RWPE2 (cell line): ENCODE results near the gene ZBTB7C.
A peak's percentile ranks its signal among the peaks of the same experiment; 100 is the strongest.

Experiments used
- ATAC-seq: fragments of 200-7000 bp; cut with Tn5 transposase; 3 replicates; pipeline ENCODE4 v1.9.1; 2021; ENCODE audit warnings: low read depth
- DNase-seq: peaks from one replicate; pipeline ENCODE4 v3.0.0-alpha.2; 2020; ENCODE audit warnings: low spot score
- H3K27ac ChIP-seq: fragments of 450-650 bp; 2 replicates; pipeline ENCODE4 v1.5.1; 2017; ENCODE audit warnings: mild to moderate bottlenecking; ENCODE audit not compliant: poor library complexity, severe bottlenecking
- H3K27me3 ChIP-seq: fragments of 250-450 bp; sonication (Bioruptor Pico); 2 replicates; pipeline ENCODE4 v1.5.1; 2021; ENCODE audit warnings: mild to moderate bottlenecking, moderate library complexity; ENCODE audit not compliant: insufficient read depth, poor library complexity, severe bottlenecking
- H3K36me3 ChIP-seq: fragments of 250-450 bp; sonication (Bioruptor Pico); 2 replicates; pipeline ENCODE4 v1.5.1; 2020; ENCODE audit warnings: low read depth, mild to moderate bottlenecking, moderate library complexity
- H3K4me1 ChIP-seq: fragments of 250-450 bp; sonication (Bioruptor Pico); 2 replicates; pipeline ENCODE4 v1.5.1; 2021; ENCODE audit warnings: mild to moderate bottlenecking, moderate library complexity; ENCODE audit not compliant: insufficient read depth, poor library complexity, severe bottlenecking
- H3K4me3 ChIP-seq: fragments of 250-450 bp; sonication (Bioruptor Pico); 2 replicates; pipeline ENCODE4 v1.5.1; 2021; ENCODE audit warnings: mild to moderate bottlenecking, moderate library complexity; ENCODE audit not compliant: severe bottlenecking
- H3K9me3 ChIP-seq: fragments of 250-450 bp; sonication (Bioruptor Pico); 2 replicates; pipeline ENCODE4 v1.5.1; 2021; ENCODE audit warnings: mild to moderate bottlenecking, moderate library complexity; ENCODE audit not compliant: severe bottlenecking
- TF ChIP-seq, protein P1 (sequence below): fragments of 450-650 bp; IDR thresholded peaks from one replicate; pipeline ENCODE4 v1.5.1; 2017; ENCODE audit warnings: mild to moderate bottlenecking, moderate library complexity; ENCODE audit not compliant: poor library complexity, severe bottlenecking

ZBTB7C gene

DNA sequence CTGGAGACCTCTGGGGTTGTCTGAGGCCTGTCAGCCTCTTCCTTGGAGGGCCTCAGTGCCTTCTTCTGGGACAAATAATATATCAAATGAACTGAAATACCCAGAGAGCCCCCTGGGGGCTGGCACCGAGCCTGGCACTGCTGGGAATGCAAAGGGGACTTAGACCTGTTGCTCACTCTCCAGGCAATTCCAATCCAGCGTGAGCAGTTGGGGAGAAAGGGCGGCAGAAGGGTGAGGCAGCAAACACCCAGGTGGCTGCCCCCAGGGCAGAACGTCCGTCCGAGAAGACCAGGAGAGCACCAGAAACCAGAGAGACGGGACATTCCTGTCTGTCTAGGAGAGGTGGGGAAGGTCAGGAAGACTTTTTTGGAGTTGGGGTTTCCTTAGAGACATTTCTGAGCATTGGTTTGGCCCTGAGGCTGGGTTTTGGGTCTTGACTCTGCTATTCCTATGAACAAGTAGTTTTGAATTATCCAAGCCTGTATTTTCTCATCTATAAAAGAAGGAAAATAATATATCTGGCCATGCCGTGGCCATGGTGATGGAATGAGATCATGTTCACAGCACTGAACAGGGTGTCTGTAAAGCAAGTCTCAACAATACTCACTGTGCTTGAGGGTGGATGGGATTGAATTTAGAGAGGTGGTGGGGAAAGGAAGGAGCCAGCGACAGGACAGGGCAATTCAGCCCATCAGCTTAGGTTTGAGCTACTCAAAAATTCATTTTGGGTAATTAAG is 44.3 kb upstream of the ZBTB7C start:
- TF ChIP-seq, protein P1, sequence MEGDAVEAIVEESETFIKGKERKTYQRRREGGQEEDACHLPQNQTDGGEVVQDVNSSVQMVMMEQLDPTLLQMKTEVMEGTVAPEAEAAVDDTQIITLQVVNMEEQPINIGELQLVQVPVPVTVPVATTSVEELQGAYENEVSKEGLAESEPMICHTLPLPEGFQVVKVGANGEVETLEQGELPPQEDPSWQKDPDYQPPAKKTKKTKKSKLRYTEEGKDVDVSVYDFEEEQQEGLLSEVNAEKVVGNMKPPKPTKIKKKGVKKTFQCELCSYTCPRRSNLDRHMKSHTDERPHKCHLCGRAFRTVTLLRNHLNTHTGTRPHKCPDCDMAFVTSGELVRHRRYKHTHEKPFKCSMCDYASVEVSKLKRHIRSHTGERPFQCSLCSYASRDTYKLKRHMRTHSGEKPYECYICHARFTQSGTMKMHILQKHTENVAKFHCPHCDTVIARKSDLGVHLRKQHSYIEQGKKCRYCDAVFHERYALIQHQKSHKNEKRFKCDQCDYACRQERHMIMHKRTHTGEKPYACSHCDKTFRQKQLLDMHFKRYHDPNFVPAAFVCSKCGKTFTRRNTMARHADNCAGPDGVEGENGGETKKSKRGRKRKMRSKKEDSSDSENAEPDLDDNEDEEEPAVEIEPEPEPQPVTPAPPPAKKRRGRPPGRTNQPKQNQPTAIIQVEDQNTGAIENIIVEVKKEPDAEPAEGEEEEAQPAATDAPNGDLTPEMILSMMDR, result no peak
- no peaks in the 10 kb centered on the region for H3K27me3 ChIP-seq
- DNase-seq, result no peak
- H3K9me3 ChIP-seq, result no peaks in the 10 kb centered on the region
- peaks cover 19% of the 10 kb centered on the region for H3K4me1 ChIP-seq
- no peaks in the 10 kb centered on the region for H3K36me3 ChIP-seq
- no peak overlapping the region for H3K4me3 ChIP-seq
- peak overlapping the region; percentile 53 for H3K27ac ChIP-seq
- peak; percentile 48 for ATAC-seq

DNA sequence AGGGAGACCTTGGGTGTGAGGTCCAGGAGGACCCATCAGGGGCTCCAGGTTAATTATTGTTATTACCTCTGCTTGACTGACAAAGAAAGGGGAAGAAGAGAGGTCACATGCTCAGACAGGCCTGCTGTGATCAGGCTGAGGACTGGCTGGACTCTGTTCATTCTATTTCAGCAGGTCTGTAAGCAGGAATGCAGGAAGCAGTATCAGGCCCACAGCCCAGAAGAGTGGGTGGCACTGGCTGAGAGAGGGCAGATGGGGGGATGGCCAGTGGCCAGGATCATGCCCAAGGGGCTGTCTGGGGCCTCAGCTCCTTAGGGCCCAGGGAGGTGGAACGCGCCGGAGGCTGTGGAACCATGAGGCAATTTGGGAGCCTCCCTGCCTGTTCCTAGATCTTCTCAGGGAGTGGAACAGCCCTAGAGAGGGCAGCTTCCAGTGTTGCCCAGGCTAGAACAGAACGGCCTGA is 43.7 kb upstream of the ZBTB7C start:
- Histone ChIP-seq H3K36me3 (no peaks in the 10 kb centered on the region), H3K4me1 (peaks cover 19% of the 10 kb centered on the region), H3K4me3 (no peak overlapping the region), H3K27me3 (no peaks in the 10 kb centered on the region), H3K27ac (peak overlapping the region; percentile 53), H3K9me3 (no peaks in the 10 kb centered on the region)
- TF ChIP-seq, protein P1, result no peak
- peak; percentile 43 for ATAC-seq
- DNase-seq, result no peak

DNA sequence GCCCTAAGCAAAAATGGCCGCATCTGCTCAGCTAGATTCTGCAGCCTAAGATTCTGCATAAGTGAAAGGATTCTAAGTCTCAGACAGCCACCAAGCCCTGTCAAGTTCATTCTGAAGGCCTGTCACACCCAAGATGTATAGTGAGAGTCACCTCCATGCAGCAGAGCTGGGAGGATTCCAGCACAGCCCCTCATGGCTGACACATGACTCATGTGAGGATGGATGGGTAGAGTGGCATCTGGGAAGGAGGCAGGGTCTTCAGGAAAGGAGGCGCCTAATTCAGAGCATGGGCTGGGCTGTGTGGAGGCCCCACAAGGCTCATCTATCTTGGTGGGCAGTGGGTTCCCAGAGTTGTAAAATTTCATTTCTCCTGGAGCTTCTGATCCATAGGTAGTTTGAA is 41.5 kb upstream of the ZBTB7C start:
- no peak for ATAC-seq
- no peaks in the 10 kb centered on the region for H3K27me3 ChIP-seq

DNA sequence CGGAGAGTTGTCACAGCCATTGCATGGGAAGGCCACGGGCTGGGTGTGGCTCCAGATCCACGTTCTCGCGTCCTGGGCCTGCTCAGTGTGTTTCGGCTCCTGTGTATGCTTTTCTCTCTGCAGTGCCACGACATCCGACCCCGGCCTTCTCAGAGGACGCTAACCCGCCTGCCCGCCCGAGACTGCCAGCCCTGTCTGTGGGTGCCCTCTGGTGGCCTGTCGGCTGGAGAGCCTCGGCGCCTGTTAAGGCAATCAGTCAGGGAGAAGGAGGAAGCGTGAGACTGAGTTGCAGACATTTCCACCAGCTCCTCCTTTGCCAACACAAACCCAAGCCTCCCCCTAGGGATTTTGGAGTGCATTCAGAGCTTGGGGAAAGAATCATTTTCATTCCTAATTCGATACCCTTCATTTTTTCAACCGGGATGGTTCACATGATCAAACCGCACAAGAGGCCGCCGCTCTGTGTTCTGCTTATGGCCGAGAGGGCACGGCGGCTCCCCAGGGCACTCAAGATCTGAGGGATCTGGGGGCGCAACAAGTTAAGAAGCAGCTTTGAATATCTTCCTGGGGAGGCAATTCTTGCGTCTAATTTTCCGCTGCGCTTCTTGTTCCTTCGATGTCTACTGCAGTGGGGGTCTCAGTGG is 37.5 kb upstream of the ZBTB7C start:
- peak; percentile 81 for DNase-seq
- ATAC-seq, result peak; percentile 86

More for the DNA sequence above, 41.5 kb upstream of the ZBTB7C start:
- peaks cover 19% of the 10 kb centered on the region for H3K4me1 ChIP-seq
- TF ChIP-seq, protein P1, result no peak
- DNase-seq, result no peak
- no peaks in the 10 kb centered on the region for H3K9me3 ChIP-seq
- no peak overlapping the region for H3K27ac ChIP-seq
- H3K36me3 ChIP-seq, result no peaks in the 10 kb centered on the region
- H3K4me3 ChIP-seq, result no peak overlapping the region

More for the DNA sequence above, 37.5 kb upstream of the ZBTB7C start:
- H3K9me3 ChIP-seq, result no peaks in the 10 kb centered on the region
- no peak overlapping the region for H3K4me3 ChIP-seq
- no peak overlapping the region for H3K27ac ChIP-seq
- H3K36me3 ChIP-seq, result no peaks in the 10 kb centered on the region
- no peaks in the 10 kb centered on the region for H3K4me1 ChIP-seq
- TF ChIP-seq, protein P1, result peak; percentile 89
- H3K27me3 ChIP-seq, result no peaks in the 10 kb centered on the region
